ENCODE data around the gene HRH2.

HRH2 gene

DNA sequence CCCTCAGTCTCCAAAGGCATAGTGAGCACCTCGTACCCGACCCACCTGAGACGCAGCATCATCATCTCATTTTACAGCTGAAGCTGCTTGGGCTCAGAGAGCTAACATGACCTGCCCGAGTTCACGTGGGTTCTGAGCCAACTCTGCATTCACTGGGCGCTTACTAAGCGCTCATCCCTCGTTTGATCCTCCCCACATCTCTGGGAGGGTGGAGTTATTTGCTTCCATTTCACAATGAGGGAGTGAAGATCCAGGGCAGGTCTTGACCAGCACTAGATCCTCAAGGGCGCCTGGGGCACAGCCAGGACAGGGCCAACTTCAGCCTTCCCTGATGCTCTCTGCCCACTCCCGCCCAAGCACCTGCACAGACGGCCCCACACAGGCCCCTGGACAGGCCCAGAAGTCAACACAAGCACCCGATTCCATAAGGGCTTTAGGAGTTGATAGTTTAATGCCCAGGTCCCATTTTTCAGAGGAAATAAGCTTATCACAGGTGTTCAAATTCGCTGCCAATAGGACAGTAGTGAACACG, 80.8 kb downstream of the HRH2 start:
- no peak overlapping the region for H3K27ac ChIP-seq
- no peak overlapping the region for H3K4me3 ChIP-seq
- peaks cover 58% of the 10 kb centered on the region for H3K27me3 ChIP-seq
- peaks cover 28% of the 10 kb centered on the region for H3K4me1 ChIP-seq
- H4K20me1 ChIP-seq = peaks cover 75% of the 10 kb centered on the region
- peaks cover 11% of the 10 kb centered on the region for H3K9me3 ChIP-seq
- H3K4me2 ChIP-seq = no peak overlapping the region
- TF ChIP-seq Cebpa-rat (IDR thresholded peaks at IDR 0.05) = no peak
- no peak overlapping the region for H3K9ac ChIP-seq
- H3K36me3 ChIP-seq = no peaks in the 10 kb centered on the region

DNA sequence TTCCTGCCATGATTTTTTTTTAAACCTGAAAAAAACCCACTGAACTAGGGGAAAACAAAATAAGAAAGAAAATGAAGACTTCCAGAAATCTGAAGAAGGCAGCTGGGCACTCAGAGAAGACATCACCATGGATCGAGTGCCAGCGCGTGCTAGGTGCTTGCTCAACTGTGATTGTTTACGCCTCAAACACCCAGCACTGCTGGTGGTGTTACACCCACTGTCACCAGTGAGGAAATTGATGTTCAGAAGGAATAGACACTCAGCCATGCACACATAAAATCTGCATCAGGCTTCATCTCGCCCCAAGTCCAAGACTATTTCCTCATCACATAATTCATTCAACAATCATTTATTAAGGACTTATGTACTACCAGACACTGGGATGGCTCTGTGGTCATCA, 82.1 kb downstream of the HRH2 start:
- peaks cover 22% of the 10 kb centered on the region for H3K4me1 ChIP-seq
- peaks cover 58% of the 10 kb centered on the region for H3K27me3 ChIP-seq
- no peak overlapping the region for H3K9ac ChIP-seq
- no peak overlapping the region for H3K27ac ChIP-seq
- H3K9me3 ChIP-seq = peaks cover 24% of the 10 kb centered on the region
- no peak for TF ChIP-seq Cebpa-rat (IDR thresholded peaks at IDR 0.05)
- H3K4me2 ChIP-seq = no peak overlapping the region
- H4K20me1 ChIP-seq = peaks cover 67% of the 10 kb centered on the region
- no peak overlapping the region for H3K4me3 ChIP-seq
- no peaks in the 10 kb centered on the region for H3K36me3 ChIP-seq

DNA sequence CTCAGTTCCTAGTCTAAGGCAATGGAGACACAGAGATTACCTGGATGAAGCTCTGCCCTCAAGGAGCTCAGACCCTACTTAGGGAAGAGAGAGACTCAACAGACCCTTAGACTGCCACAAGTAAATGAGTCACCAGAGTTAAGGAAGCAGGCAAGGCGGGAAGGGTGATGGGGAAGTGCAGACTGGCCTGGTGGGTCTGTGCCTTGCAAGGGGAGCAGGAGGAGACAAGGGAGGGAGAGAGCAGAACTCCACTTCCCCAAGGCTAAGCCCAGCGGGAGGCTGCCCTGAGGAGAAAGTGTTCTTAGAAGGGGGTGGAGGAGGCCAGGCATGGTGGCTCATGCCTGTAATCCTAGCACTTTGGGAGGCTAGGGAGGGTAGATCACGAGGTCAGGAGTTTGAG, 83.7 kb downstream of the HRH2 start:
- Histone ChIP-seq H3K27ac (no peak overlapping the region), H3K4me2 (peak overlapping the region; percentile 79), H3K9me3 (peaks cover 30% of the 10 kb centered on the region), H3K9ac (no peak overlapping the region), H3K4me3 (no peak overlapping the region), H3K36me3 (no peaks in the 10 kb centered on the region), H3K4me1 (peaks cover 28% of the 10 kb centered on the region), H4K20me1 (peaks cover 59% of the 10 kb centered on the region), H3K27me3 (peaks cover 55% of the 10 kb centered on the region)
- no peak for TF ChIP-seq Cebpa-rat (IDR thresholded peaks at IDR 0.05)

DNA sequence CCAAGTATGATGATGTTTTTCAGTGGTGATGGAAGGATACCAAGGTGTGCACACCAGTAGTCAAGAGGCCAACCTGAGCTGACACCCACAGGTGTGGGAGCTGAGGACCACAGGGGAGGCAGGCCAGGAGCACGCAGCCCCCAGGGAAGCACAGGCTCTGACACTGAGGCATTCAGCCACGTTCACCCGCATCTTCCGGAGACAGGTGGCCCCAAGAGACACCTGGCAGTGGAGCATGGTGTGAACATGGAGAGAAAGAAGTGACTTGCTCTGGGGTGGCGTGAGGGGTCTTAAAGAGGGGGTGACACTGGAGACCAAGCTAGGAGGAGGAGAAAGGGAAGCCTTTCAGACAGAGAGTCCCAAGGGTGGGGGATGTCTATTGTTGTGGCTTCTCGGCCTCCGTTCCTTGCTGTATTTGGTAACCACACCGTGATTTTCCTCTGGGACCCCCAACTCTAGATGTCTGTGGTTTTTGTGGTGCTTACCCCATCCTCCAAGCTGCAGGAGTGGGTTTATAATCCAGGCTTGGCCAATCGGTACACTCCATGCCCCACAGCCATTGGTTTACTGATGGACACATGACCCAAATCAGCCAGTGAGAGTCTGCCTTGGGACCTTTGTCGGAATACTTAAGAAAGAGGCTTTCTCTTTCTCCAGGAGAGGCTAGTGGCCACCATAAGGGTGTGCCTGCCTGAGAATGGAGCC, 84.6 kb downstream of the HRH2 start:
- no peaks in the 10 kb centered on the region for H3K36me3 ChIP-seq
- peaks cover 48% of the 10 kb centered on the region for H3K27me3 ChIP-seq
- no peak overlapping the region for H3K27ac ChIP-seq
- TF ChIP-seq Cebpa-rat (IDR thresholded peaks at IDR 0.05) = peak; percentile 16; the same call in 1 of the 2 replicates
- H4K20me1 ChIP-seq = peaks cover 50% of the 10 kb centered on the region
- H3K4me1 ChIP-seq = peaks cover 37% of the 10 kb centered on the region
- peak overlapping the region; percentile 79 for H3K4me2 ChIP-seq
- peaks cover 30% of the 10 kb centered on the region for H3K9me3 ChIP-seq
- H3K4me3 ChIP-seq = no peak overlapping the region
- no peak overlapping the region for H3K9ac ChIP-seq

DNA sequence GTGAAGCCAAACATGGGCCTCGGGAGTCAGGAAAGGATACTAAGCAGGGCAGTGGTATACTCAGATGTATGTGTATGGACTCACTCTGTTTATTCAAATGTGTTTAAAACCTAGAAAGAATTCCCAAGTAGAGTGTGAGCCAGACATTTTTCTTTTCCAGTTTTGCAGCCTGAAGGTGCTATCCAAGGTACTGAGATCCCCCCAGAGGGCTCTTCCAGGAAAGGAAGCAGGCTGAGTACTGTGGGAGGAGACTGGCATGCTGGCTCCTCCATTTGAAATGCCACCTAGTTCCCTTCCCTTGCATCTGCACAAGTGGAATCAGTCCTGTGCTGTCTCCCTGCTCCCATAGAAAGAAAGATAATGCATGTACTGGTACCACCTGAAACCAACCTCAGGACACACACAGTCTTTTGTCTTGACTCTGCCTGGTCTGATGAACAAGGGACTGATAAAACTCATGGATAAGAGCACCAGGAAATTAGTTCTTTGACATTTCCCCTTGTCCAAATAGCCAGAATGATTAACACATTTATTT, 85.9 kb downstream of the HRH2 start:
- Histone ChIP-seq H3K4me1 (peaks cover 45% of the 10 kb centered on the region), H3K9ac (no peak overlapping the region)
- no peak for TF ChIP-seq Cebpa-rat (IDR thresholded peaks at IDR 0.05)

DNA sequence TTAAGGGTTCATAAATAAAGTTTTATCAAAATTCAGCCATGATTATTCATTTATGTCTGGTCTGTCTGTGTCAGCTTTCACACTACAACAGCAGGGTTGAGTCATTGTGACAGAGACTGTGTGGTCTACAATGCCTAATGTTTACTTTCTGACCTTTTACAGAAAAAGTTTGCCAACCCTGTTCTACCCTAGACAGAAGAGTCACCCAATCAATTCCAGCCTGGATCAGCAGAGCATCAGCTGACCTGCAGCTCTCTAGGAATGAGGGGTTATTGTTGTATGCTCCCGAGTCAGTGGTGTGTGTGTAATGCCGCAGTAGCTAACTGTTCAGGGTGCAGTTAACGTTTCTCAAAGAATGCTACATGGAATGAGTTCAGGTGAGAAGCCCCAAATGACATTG, 87.3 kb downstream of the HRH2 start:
- H3K27me3 ChIP-seq = peaks cover 25% of the 10 kb centered on the region
- no peak overlapping the region for H3K9ac ChIP-seq
- H3K4me2 ChIP-seq = no peak overlapping the region
- no peak overlapping the region for H3K27ac ChIP-seq
- H3K36me3 ChIP-seq = no peaks in the 10 kb centered on the region
- H3K4me3 ChIP-seq = no peak overlapping the region
- H3K4me1 ChIP-seq = peaks cover 57% of the 10 kb centered on the region
- peaks cover 22% of the 10 kb centered on the region for H4K20me1 ChIP-seq
- peaks cover 30% of the 10 kb centered on the region for H3K9me3 ChIP-seq
- TF ChIP-seq Cebpa-rat (IDR thresholded peaks at IDR 0.05) = no peak

More for the DNA sequence above, 85.9 kb downstream of the HRH2 start:
- Histone ChIP-seq H3K36me3 (no peaks in the 10 kb centered on the region), H3K4me3 (0 out of 2 replicates have a peak overlapping the region, but pooled peaks have one; percentile 20), H4K20me1 (peaks cover 37% of the 10 kb centered on the region), H3K4me2 (no peak overlapping the region), H3K27me3 (peaks cover 40% of the 10 kb centered on the region), H3K27ac (no peak overlapping the region), H3K9me3 (peaks cover 30% of the 10 kb centered on the region)

DNA sequence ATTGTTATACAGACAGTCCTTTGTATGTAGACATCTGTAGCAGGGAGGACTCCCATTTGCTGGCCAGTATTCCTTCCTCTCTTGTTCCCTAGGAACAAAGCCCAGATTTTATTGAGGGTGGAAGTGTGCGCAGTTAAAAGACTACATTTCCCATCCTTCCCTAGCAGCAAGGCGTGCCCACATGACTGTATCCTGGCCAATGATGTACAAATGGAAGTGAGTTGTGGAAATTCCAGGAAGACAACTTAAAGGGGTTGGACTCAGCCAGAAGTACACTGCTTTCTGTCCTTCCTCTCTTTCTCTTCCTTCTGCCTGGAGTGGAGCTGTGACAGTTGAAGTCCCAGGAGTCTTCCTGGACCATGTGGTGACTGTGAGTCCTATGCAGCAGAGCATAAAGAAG, 89.0 kb downstream of the HRH2 start:
- H3K9me3 ChIP-seq = peaks cover 30% of the 10 kb centered on the region
- H3K4me1 ChIP-seq = peaks cover 60% of the 10 kb centered on the region
- no peak overlapping the region for H3K9ac ChIP-seq
- peak overlapping the region; percentile 78 for H3K4me2 ChIP-seq
- H3K36me3 ChIP-seq = no peaks in the 10 kb centered on the region
- H3K27me3 ChIP-seq = peaks cover 9% of the 10 kb centered on the region
- TF ChIP-seq Cebpa-rat (IDR thresholded peaks at IDR 0.05) = no peak
- peak overlapping the region; percentile 26; the same call in 1 of the 2 replicates for H3K4me3 ChIP-seq
- H4K20me1 ChIP-seq = peaks cover 6% of the 10 kb centered on the region
- H3K27ac ChIP-seq = no peak overlapping the region

DNA sequence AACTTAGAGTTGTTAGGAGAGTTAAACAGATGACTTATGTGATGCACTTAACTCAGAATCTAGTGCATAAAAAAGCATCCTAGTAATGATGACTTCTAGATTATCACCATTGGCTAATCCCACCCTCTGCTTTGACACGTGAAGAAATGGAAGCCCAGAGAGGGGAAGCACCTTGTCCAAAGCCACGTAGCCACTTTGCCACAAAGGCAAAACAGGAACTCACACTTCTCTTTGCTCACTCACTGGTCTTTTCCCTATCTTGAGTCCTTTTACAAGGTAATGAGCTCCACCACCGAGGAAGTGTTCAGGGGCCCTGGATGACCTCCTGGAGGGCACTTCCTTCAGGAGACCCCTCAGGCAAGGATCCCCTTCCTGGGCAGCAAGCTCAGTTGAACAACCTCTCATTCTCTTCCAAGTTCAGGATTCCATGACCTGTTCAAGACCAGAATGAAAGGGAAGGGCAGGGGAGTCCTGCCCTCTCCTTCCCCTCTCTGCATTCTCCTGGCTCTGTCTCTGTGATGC, 89.7 kb downstream of the HRH2 start:
- Histone ChIP-seq H3K4me1 (peaks cover 52% of the 10 kb centered on the region), H3K27me3 (0 out of 2 replicates have a peak, but pooled peaks cover 4% of the 10 kb centered on the region), H3K9ac (no peak overlapping the region), H3K36me3 (no peaks in the 10 kb centered on the region), H4K20me1 (no peaks in the 10 kb centered on the region), H3K4me3 (no peak overlapping the region), H3K9me3 (peaks cover 30% of the 10 kb centered on the region), H3K4me2 (peak overlapping the region; percentile 78), H3K27ac (no peak overlapping the region)
- no peak for TF ChIP-seq Cebpa-rat (IDR thresholded peaks at IDR 0.05)

DNA sequence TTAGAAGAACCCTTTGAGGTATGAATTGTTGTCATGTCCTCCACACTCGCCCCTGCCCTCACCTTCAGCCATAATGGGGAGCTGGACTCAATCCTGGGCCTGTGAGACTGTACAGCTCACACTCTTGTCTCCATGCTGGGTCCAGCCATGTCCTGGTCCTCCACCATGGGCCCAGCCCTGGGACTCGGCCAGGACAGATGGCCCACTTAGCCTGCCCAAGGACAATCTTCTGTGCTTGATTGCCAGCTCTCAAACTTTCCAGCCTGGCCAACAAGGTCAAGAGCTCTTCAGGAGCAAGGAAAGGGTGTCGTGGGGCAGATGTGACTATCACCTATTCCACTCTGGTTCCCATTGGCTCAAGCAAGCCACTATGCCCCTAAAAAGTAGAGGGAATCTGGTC, 90.8 kb downstream of the HRH2 start:
- H3K9me3 ChIP-seq = peaks cover 20% of the 10 kb centered on the region
- no peak for TF ChIP-seq Cebpa-rat (IDR thresholded peaks at IDR 0.05)
- H3K4me1 ChIP-seq = peaks cover 43% of the 10 kb centered on the region
- H3K4me3 ChIP-seq = no peak overlapping the region
- H3K9ac ChIP-seq = no peak overlapping the region
- no peaks in the 10 kb centered on the region for H3K36me3 ChIP-seq
- H4K20me1 ChIP-seq = no peaks in the 10 kb centered on the region
- H3K27ac ChIP-seq = no peak overlapping the region
- H3K27me3 ChIP-seq = 0 out of 2 replicates have a peak, but pooled peaks cover 4% of the 10 kb centered on the region
- H3K4me2 ChIP-seq = no peak overlapping the region

DNA sequence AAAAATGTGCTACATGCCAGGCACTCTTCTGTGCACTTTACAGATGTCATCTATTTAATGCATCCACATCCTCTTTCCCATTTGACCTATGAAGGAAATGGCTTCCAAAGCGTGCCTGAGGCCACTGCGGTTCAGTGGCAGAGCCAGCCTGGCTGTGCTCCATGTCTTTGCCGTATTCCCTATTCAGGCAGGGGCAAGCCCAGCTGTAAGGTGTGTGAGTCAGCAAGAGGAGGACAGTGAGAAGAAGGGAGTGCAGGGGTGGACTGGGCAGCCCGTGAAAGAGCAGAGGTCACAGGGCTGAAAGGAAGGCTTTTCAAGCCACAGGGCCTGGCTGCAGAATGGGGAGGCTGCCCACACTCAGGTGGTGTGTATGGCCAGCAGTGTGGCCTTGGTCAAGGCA, 91.7 kb downstream of the HRH2 start:
- no peak overlapping the region for H3K4me3 ChIP-seq
- H3K36me3 ChIP-seq = no peaks in the 10 kb centered on the region
- TF ChIP-seq Cebpa-rat (IDR thresholded peaks at IDR 0.05) = no peak
- H3K4me1 ChIP-seq = peaks cover 43% of the 10 kb centered on the region
- peaks cover 10% of the 10 kb centered on the region for H3K9me3 ChIP-seq
- H4K20me1 ChIP-seq = no peaks in the 10 kb centered on the region
- no peak overlapping the region for H3K27ac ChIP-seq
- H3K27me3 ChIP-seq = 0 out of 2 replicates have a peak, but pooled peaks cover 4% of the 10 kb centered on the region
- H3K4me2 ChIP-seq = peak overlapping the region; percentile 82
- no peak overlapping the region for H3K9ac ChIP-seq
